DMS 273 (cell line): ENCODE results near the gene CREBL2.
"Not testable (repeated sequence)": the region's sequence is repeated elsewhere in the genome, so short reads cannot be mapped to it uniquely, and the experiment has no call there.

ENCODE experiments used
- DNase-seq: peaks from one replicate; lab custom pipeline; 2025; ENCODE audit not compliant: unreplicated experiment; lab: John Stamatoyannopoulos, UW

CREBL2 gene

GRCh38 chr12:12596598-12596997 is 15.1 kb upstream of the CREBL2 start:
- DNase-seq: not testable (repeated sequence)

GRCh38 chr12:12598864-12599263 is 12.8 kb upstream of the CREBL2 start:
- no peak for DNase-seq

GRCh38 chr12:12599750-12600643 is 11.7 kb upstream of the CREBL2 start:
- no peak for DNase-seq

- no peak for DNase-seq
Measured at GRCh38 chr12:12600659-12601058, 11.0 kb upstream of the CREBL2 start.

- DNase-seq: no peak
Measured at GRCh38 chr12:12604740-12605139, 6.9 kb upstream of the CREBL2 start.

- no peak for DNase-seq
Measured at GRCh38 chr12:12606781-12607589, 4.7 kb upstream of the CREBL2 start.

- DNase-seq: peak; percentile 33
Measured at GRCh38 chr12:12608557-12608957, 3.1 kb upstream of the CREBL2 start.

- DNase-seq: no peak
Measured at GRCh38 chr12:12609692-12610091, 2.0 kb upstream of the CREBL2 start.

- DNase-seq: no peak
Measured at GRCh38 chr12:12610711-12611110, 965 bp upstream of the CREBL2 start.

- peak; percentile 61 for DNase-seq
Measured at GRCh38 chr12:12612358-12612757, 682 bp downstream of the CREBL2 start.

GRCh38 chr12:12613344-12613743 is 1.7 kb downstream of the CREBL2 start:
- peak; percentile 11 for DNase-seq

- DNase-seq: no peak
Measured at GRCh38 chr12:12614342-12614741, 2.7 kb downstream of the CREBL2 start.

GRCh38 chr12:12616512-12617310 is 5.0 kb downstream of the CREBL2 start:
- no peak for DNase-seq

- not testable (repeated sequence) for DNase-seq
Measured at GRCh38 chr12:12618064-12618463, 6.4 kb downstream of the CREBL2 start.

- DNase-seq: peak; percentile 85
Measured at GRCh38 chr12:12620730-12621315, 9.1 kb downstream of the CREBL2 start.

- DNase-seq: no peak
Measured at GRCh38 chr12:12622418-12622817, 10.7 kb downstream of the CREBL2 start.

- no peak for DNase-seq
Measured at GRCh38 chr12:12624498-12624992, 12.9 kb downstream of the CREBL2 start.

GRCh38 chr12:12626471-12626870 is 14.8 kb downstream of the CREBL2 start:
- no peak for DNase-seq

GRCh38 chr12:12627308-12627827 is 15.7 kb downstream of the CREBL2 start:
- no peak for DNase-seq

GRCh38 chr12:12628013-12628412 is 16.3 kb downstream of the CREBL2 start:
- DNase-seq: no peak
